Stimulated activated CD4-positive, alpha-beta T cell treated with anti-CD3 and anti-CD28 coated beads, Interleukin-2, amount 100 ng/mL, for 24 hours (primary cell): ENCODE results near the gene MAD2L1.
A peak's percentile ranks its signal among the peaks of the same experiment; 100 is the strongest.
"Not testable (repeated sequence)": the region's sequence is repeated elsewhere in the genome, so short reads cannot be mapped to it uniquely, and the experiment has no call there.

Experiments
- DNase-seq, 2 donors: peaks; one replicate each; pipeline ENCODE4 v3.0.0-alpha.2; 2020

MAD2L1 gene

GRCh38 chr4:120066517-120067340 lies at the start of gene MAD2L1:
Gene MAD2L1, minus strand, starts transcription at chr4:120066848. Its CDS starts 114 bp downstream, at chr4:120066734.
- DNase-seq: peak; percentile 98 to 99

DNA sequence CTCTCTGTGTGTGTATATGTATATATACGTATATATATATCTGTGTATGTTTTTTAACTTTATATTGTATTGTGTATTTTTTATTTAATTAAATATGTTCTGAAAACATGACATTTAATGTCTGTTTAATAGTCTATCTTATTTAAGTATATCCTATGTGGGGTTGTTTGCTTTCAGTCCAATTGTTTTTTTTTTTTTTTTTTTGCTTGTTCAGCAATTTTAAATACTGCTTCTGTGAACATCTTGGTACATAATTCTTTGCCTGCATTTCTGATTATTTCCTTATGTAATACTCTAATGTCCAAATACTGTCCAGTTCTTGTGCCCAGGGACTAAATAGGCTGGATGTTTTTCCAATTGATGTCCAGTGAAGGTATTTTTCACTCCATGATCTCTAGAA lies 45.1 kb upstream of the MAD2L1 start:
- no peak for DNase-seq

DNA sequence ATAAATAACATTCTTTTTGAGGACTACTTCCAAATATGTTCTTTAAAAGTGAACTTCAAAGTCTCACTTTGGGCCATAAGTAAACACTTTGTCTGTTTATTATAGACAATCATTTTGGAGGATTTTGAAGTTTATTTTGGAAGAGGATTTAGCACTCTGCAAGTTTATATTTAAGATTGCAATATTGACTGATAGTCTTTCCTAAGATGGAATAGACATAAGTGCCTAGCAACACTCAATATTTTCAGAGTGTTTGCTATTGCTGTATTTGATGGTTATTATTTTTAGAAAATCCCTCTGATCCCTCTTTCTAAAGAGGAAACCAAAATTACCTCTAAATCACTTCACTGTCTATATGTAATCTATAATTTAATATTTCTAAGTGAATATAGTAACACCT lies 42.8 kb upstream of the MAD2L1 start:
- no peak for DNase-seq

DNA sequence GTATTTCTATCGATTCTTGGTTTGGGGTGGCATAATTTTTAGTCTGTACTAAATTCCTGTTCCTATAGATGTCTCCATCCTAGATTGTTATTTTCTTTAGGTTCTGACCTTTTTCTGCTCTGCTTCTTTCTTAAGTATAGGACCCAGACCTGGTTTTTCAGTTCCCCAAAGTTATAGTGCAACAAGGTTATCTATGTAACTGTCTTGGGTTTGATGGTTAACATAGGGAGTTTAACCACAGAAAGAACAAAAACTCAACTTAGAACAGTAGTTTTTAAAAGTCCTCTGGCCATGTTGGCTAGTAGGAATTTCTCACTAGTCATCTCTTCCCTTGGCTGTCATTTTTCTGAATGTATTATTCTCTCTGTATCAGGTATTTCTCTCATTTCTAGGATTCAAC lies 38.8 kb upstream of the MAD2L1 start:
- no peak for DNase-seq

- DNase-seq: no peak
These were observed 30.1 kb upstream of the MAD2L1 start for GRCh38 chr4:120096508-120097297.

GRCh38 chr4:120088507-120088906 lies 21.9 kb upstream of the MAD2L1 start:
- DNase-seq: no peak

DNA sequence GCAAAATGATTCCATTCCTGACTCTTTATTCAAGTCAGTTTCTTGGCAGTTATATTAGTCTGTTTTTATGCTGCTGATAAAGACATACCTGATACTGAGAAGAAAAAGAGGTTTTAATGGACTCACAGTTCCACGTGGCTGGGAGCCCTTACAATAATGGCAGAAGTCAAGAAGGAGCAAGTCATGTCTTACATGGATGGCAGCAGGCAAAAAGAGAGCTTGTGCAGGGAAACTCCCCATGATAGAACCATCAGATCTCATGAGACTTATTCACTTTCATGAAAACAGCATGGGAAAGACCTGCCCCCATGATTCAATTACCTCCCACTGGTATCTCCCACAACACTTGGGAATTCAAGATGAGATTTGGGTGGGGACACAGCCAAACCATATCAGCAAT lies 21.4 kb upstream of the MAD2L1 start:
- not testable (repeated sequence) for DNase-seq

DNA sequence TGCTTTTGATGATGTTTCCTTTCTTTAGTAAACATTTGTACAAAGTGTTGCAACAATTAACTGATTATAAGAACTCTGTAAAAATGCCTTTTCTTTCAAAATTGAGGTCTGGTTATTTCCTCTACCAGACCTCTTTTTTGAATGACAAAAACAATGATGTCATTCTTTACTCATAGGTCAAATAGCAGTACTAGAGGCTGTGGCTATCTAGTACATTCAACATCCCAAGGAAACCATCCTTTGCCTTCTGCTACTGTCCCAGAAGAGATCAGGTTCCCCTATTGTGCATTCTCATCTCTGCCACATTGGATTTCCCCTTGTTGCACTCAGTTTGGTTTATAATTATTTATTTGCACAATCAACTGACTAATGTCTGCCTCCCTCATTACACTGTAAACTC lies 19.1 kb upstream of the MAD2L1 start:
- DNase-seq: no peak

DNA sequence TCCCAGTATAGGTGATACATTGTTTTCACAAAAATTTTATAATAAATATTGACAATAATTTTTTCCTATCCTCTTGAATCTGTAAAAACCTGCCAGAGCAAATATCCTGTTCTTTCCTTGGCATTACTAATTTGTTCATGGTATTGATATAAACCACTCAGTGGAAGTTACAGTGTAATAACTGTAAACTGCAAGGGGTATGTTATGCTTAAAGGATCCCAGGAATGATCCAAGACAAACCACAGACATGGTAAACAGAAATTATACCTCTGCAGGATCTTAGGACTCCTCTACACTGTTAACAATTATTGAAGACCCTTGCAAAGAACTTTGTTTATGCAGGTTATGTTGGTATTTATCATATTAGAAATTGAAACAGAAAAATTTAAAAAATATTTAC lies 17.7 kb upstream of the MAD2L1 start:
- no peak for DNase-seq

GRCh38 chr4:120083152-120083551 lies 16.5 kb upstream of the MAD2L1 start:
- DNase-seq: no peak

- no peak for DNase-seq
These were observed 15.6 kb upstream of the MAD2L1 start for GRCh38 chr4:120082251-120082650.

DNA sequence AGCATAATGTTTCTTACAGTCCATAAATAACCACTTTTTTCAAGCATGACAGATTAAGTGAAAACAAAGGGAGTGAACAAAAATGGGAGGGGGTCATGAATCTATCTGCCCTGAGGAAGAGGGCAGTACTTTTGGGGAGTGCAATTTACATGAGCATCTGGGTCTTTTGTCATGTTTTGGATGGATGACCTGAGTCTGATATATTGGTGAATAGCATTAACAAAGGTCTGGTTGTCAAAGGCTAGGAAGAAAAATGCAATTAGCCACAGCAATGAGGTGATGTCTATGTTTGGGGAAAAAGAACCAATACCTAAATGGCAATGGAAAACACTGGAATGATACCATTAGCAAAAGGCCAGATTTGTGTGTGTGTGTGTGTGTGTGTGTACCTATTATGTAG lies 15.1 kb upstream of the MAD2L1 start:
- no peak for DNase-seq

GRCh38 chr4:120080533-120080932 lies 13.9 kb upstream of the MAD2L1 start:
- DNase-seq: no peak

DNA sequence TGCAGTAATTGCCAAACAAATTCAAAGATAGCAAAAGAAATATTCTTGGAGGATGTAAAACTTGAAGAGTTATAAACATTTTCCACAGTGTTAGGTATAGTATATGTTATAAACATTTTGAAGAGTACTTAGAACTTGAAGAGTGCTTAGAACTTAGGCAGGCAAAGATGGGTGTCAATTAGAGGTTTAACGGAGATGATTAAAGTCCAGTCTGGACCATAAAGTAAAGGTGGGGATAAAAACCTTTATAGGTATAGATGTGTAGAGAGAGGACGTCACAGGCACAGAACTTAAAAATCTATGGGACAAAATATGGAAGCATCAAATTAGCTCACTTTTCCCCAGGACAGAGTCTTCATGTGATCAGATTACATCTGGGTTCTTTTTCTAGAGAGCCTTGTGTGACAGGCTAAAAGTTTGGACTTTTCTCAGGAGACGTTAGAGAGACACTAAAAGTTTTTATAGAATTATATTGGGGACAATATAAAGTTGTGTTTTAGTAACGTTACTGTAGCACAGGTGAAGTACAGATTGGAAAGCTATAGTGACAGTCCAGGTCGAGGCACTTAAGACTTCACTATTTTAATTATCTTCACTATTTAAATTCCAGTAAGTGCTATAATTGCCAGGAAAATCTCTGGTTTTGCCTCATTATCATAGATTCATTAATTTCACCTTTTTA lies 13.3 kb upstream of the MAD2L1 start:
- DNase-seq: no peak

DNA sequence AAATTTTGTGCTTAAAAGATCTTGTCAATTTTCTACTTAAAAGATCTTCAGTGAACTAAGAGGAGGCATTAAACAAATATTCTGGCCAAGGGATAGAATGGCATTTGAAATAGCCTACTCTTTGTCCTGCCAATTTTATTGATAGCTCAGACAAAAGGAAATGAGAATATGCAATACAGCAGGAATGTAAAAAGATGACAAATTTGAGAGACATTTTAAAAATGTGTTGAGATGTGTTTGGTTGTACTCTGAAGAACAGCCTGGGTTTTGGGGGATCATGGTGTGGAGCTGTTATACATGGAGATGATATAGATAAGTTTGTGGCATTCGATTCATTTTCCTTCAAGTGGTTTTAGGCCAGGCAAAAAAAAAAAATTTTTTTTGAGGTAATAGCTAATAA lies 11.6 kb upstream of the MAD2L1 start:
- DNase-seq: no peak

DNA sequence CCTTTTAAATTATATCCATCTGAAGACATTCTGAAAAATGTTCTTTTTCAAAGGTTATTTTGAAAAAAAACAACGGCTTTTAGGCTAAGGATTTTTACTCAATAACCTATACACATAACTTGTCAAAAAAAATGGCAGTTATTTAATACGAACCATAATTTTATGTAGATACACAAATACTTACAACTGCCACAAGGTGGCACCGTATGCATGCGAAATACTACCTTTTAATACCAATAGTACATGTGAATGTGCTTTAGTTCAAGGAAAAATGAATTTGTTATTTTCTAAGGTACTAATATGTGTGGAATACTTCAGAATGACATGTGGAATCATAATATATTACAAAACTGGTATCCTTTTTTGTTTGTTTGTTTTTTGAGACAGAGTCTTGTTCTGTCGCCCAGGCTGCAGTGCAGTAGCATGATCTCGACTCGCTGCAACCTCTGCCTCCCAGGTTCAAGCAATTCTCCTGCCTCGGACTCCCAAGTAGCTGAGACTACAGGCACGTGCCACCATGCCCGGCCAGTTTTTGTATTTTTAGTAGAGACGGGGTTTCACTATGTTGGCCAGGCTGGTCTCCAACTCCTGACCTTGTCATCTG lies 4.6 kb upstream of the MAD2L1 start:
- peak; percentile 22 to 47 for DNase-seq

DNA sequence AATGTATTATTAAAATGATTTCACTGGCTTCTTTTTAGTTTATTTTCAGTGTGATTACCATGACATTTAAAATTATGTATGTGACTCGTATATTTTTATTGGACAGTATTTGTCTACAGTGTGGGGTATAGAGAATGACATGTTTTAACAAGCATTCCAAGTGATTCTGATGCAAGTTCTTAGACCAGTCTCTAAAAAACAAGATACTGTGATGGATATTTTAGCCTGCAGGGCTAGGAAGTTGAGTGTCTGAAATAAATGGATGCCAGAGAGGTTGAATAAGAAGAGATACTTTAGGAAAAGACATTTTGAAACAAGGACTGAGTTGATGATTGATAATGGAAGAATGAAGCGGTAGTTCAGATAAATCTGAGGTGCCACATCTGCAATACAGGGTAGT lies 3.5 kb upstream of the MAD2L1 start:
- no peak for DNase-seq

GRCh38 chr4:120065974-120066516 lies 603 bp downstream of the MAD2L1 start:
- peak; percentile 54 to 67 for DNase-seq

- DNase-seq: no peak
These were observed 1.8 kb downstream of the MAD2L1 start for GRCh38 chr4:120064887-120065286.

- not testable (repeated sequence) for DNase-seq
These were observed 2.9 kb downstream of the MAD2L1 start for GRCh38 chr4:120063711-120064110.

GRCh38 chr4:120062663-120063195 lies 3.9 kb downstream of the MAD2L1 start:
- DNase-seq: no peak

DNA sequence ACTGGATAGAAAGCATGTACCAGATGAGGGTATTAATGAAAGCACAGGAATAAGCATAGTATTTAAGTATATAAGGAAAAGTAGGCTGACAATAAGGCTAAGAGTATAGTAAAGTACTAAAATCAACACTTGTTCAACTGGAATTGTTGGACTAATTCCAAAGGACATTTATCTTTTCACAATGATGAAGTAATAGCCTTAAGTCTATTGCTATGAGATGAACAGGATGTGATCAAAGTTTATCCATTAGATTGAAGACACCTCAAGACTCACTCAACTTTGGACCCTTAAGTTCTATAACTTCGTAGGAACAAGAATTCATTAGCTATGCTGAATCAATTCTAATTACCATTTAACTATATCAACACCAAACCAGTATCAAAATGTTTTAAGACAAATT lies 7.6 kb downstream of the MAD2L1 start:
- no peak for DNase-seq

DNA sequence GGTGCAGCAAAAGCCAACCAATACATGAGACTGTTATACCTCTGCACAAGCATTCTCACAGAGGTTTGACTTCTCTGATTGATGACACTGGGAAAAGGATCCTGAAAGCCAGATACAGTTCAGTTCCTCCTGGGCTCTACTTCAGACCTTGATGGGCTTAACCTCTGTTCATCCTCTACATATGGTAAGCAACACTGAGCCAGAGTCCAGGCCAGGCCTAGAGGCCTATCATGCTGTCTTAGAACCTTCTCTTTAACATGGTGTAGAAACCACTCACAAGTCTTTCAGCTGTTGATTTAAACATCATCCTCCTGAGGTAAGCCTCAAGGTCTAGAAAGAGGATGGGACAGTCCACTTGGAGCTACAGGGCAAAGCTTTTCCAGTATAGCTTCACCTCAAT lies 9.2 kb downstream of the MAD2L1 start:
- no peak for DNase-seq
